ENCODE results near the gene DYRK1A. TPM values are rescaled to one million over a fixed set of nuclear protein-coding genes. Genes with fewer than 3 reads are reported as not detected.

The DYRK1A gene
- total RNA-seq, 2 experiments from 2014 or later: 51.1 to 76.9 TPM

- H3K4me3 Mint-ChIP-seq: no peak overlapping the region
- H3K9me3 Mint-ChIP-seq (ENCODE audit: low read depth): peaks cover 8% of the 10 kb centered on the region
- DNase-seq: no peak
- intact Hi-C loops (cut with DNase I, micrococcal nuclease): loop anchor here in 1 of 2 experiments (2.0 kb wide), 1 partner anchor 14 kb away; no protein-coding TSS in a partner anchor
- no peak overlapping the region for H3K27ac Mint-ChIP-seq
- POLR2A ChIA-PET: interaction anchor here (1.1 kb wide), 1 partner anchor 11 kb away, joined by 7 read pairs; no protein-coding TSS in a partner anchor
- no peaks in the 10 kb centered on the region for H3K27me3 Mint-ChIP-seq
- H3K36me3 Mint-ChIP-seq (ENCODE audit: low read depth): peaks cover 30% of the 10 kb centered on the region
- peaks cover 85% of the 10 kb centered on the region for H3K4me1 Mint-ChIP-seq
- ATAC-seq: peak; percentile 47
- CTCF ChIA-PET: interaction anchor here (0.6 to 2.9 kb wide), 5 partner anchors 12 to 265 kb away, joined by 3 to 10 read pairs (median 4); no protein-coding TSS in a partner anchor
These were observed 18.7 kb downstream of the DYRK1A start for GRCh38 chr21:37385179-37385765.

GRCh38 chr21:37386151-37386550, 19.6 kb downstream of the DYRK1A start:
- no peak for ATAC-seq
- ChIA-PET POLR2A (interaction anchor here (0.6 to 0.7 kb wide), 2 partner anchors 9 to 12 kb away, joined by 3 to 7 read pairs; no protein-coding TSS in a partner anchor), CTCF (interaction anchor here (0.6 to 2.9 kb wide), 4 partner anchors 13 to 1249 kb away, joined by 3 to 10 read pairs (median 4); no protein-coding TSS in a partner anchor)
- intact Hi-C loops (cut with DNase I, micrococcal nuclease): no loop called here
- Mint-ChIP-seq H3K4me3 (no peak overlapping the region), H3K36me3 (ENCODE audit: low read depth) (peaks cover 26% of the 10 kb centered on the region), H3K27me3 (no peaks in the 10 kb centered on the region), H3K27ac (no peak overlapping the region), H3K4me1 (peaks cover 85% of the 10 kb centered on the region), H3K9me3 (ENCODE audit: low read depth) (peaks cover 8% of the 10 kb centered on the region)
- no peak for DNase-seq

DNA sequence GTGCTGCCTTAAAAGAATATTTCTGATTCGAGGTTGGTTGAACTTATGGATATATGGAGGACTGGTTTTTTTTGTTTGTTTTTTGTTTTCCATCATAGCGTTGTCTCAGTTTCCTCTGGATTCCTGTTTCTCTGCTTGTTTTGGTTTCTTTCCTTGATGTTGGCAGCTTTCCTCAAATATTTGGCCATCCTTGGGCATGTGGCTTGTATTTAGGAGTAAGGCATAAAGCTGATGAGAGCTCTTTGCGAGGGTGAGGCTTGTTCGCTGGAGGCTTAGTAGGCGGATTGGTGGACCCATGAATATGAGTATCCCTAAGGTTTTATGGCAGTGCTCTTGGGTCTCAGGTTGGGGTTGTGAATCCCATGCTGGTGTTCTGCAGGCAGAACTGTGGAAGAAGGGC, 22.9 kb downstream of the DYRK1A start:
- Mint-ChIP-seq H3K9me3 (ENCODE audit: low read depth) (no peaks in the 10 kb centered on the region), H3K4me3 (no peak overlapping the region), H3K36me3 (ENCODE audit: low read depth) (peaks cover 13% of the 10 kb centered on the region), H3K27me3 (no peaks in the 10 kb centered on the region), H3K27ac (no peak overlapping the region), H3K4me1 (peaks cover 87% of the 10 kb centered on the region)
- ATAC-seq (no peak), DNase-seq (no peak)
- intact Hi-C loops (cut with DNase I, micrococcal nuclease): no loop called here
- POLR2A ChIA-PET: interaction anchor here (0.6 kb wide), 1 partner anchor 14 kb away, joined by 3 read pairs; no protein-coding TSS in a partner anchor
- CTCF ChIA-PET: interaction anchor here (1.2 to 1.6 kb wide), 2 partner anchors 12 to 74 kb away, joined by 3 to 5 read pairs; no protein-coding TSS in a partner anchor

DNA sequence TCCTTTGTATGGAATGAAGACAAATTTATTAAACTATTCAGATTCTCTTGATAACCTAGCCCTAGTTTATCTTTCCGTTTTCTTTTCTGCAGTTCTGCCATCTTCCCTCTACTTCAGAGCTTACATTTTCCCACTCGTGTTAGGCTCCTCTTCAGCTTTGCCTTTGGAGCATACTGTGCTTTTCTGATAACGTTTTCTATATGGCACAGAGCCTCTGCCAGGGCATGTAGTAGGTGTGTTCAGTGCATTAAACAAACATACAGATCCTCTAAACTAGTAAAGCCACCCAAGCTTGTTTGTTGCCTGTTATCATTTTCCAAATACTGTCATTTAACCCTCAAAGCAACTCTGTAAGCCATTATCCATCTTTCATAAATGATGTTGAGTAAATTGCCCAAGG, 25.1 kb downstream of the DYRK1A start:
- peaks cover 85% of the 10 kb centered on the region for H3K4me1 Mint-ChIP-seq
- H3K4me3 Mint-ChIP-seq: no peak overlapping the region
- peaks cover 18% of the 10 kb centered on the region for H3K36me3 Mint-ChIP-seq (ENCODE audit: low read depth)
- H3K27ac Mint-ChIP-seq: no peak overlapping the region
- no peaks in the 10 kb centered on the region for H3K9me3 Mint-ChIP-seq (ENCODE audit: low read depth)
- no peaks in the 10 kb centered on the region for H3K27me3 Mint-ChIP-seq
- intact Hi-C loops (cut with DNase I, micrococcal nuclease): no loop called here
- POLR2A ChIA-PET: no interaction called here
- DNase-seq (no peak), ATAC-seq (no peak)
- CTCF ChIA-PET: interaction anchor here (1.0 to 1.3 kb wide), 2 partner anchors 41 to 72 kb away, joined by 3 to 5 read pairs; no protein-coding TSS in a partner anchor

DNA sequence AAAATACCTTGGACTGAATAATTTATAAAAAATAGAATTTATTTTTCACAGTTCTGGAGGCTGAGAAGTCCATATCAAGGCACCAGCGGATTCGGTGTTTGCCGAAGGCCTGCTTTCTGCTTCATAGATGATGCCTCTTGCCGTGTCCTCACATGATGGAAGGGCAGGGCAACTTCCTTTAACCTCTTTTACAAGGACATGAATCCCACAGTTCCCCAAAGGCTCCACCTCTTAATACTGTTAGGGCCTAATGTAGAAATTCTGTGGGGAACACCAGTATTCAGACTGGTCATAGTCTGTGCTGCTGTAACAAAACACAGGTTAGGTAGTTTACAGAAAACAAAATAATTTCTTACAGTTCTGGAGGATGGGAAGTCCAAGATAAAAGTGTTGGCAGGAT, 25.9 kb downstream of the DYRK1A start:
- CTCF ChIA-PET: interaction anchor here (1.0 kb wide), 1 partner anchor 40 kb away, joined by 3 read pairs; no protein-coding TSS in a partner anchor
- H3K9me3 Mint-ChIP-seq (ENCODE audit: low read depth): no peaks in the 10 kb centered on the region
- no peak for DNase-seq
- intact Hi-C loops (cut with DNase I, micrococcal nuclease): no loop called here
- H3K27ac Mint-ChIP-seq: peak overlapping the region; percentile 20
- H3K4me1 Mint-ChIP-seq: peaks cover 86% of the 10 kb centered on the region
- ATAC-seq: no peak
- peaks cover 18% of the 10 kb centered on the region for H3K36me3 Mint-ChIP-seq (ENCODE audit: low read depth)
- no peak overlapping the region for H3K4me3 Mint-ChIP-seq
- POLR2A ChIA-PET: interaction anchor here (0.6 kb wide), 1 partner anchor 87 kb away, joined by 7 read pairs; no protein-coding TSS in a partner anchor
- no peaks in the 10 kb centered on the region for H3K27me3 Mint-ChIP-seq

DNA sequence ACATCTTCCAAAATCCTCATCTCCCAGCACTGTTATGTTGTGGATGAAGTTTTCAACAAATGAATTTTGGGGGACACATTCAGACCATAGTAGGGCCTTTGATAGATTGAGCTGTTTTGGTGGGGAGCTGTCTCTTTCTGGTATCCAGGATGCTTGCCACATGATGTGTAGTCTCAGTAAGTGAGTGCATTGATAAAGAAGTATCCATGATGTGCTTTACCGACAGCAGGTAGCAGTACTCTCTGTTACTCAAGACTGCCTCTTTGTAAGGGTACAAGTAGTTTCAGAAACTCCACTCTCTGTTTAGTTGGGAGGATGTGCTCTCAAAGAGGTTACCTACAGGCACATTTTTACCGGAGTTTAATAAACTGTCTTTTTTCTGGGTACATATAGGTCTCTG, 26.5 kb downstream of the DYRK1A start:
- POLR2A ChIA-PET: interaction anchor here (0.6 kb wide), 2 partner anchors 15 to 86 kb away, joined by 3 to 7 read pairs; no protein-coding TSS in a partner anchor

GRCh38 chr21:37393786-37394185, 27.2 kb downstream of the DYRK1A start:
- peaks cover 86% of the 10 kb centered on the region for H3K4me1 Mint-ChIP-seq
- no peaks in the 10 kb centered on the region for H3K9me3 Mint-ChIP-seq (ENCODE audit: low read depth)
- intact Hi-C loops (cut with DNase I, micrococcal nuclease): no loop called here
- no peak for ATAC-seq
- no peaks in the 10 kb centered on the region for H3K27me3 Mint-ChIP-seq
- no peak for DNase-seq
- H3K27ac Mint-ChIP-seq: no peak overlapping the region
- POLR2A ChIA-PET: no interaction called here
- H3K4me3 Mint-ChIP-seq: no peak overlapping the region
- peaks cover 15% of the 10 kb centered on the region for H3K36me3 Mint-ChIP-seq (ENCODE audit: low read depth)
- CTCF ChIA-PET: no interaction called here

More for the DNA sequence above, 26.5 kb downstream of the DYRK1A start:
- Mint-ChIP-seq H3K27me3 (no peaks in the 10 kb centered on the region), H3K27ac (peak overlapping the region; percentile 38), H3K36me3 (ENCODE audit: low read depth) (peaks cover 15% of the 10 kb centered on the region), H3K4me3 (no peak overlapping the region), H3K4me1 (peaks cover 84% of the 10 kb centered on the region), H3K9me3 (ENCODE audit: low read depth) (no peaks in the 10 kb centered on the region)
- intact Hi-C loops (cut with DNase I, micrococcal nuclease): no loop called here
- CTCF ChIA-PET: no interaction called here
- DNase-seq (no peak), ATAC-seq (peak; percentile 59)

GRCh38 chr21:37395961-37396360, 29.4 kb downstream of the DYRK1A start:
- ATAC-seq (no peak), DNase-seq (no peak)
- Mint-ChIP-seq H3K27me3 (no peaks in the 10 kb centered on the region), H3K4me1 (peaks cover 86% of the 10 kb centered on the region), H3K36me3 (ENCODE audit: low read depth) (peaks cover 16% of the 10 kb centered on the region), H3K9me3 (ENCODE audit: low read depth) (no peaks in the 10 kb centered on the region), H3K4me3 (no peak overlapping the region), H3K27ac (no peak overlapping the region)
- intact Hi-C loops (cut with DNase I, micrococcal nuclease): no loop called here
- POLR2A ChIA-PET: no interaction called here
- CTCF ChIA-PET: no interaction called here

- no peak overlapping the region for H3K27ac Mint-ChIP-seq
- ChIA-PET POLR2A (no interaction called here), CTCF (interaction anchor here (1.1 kb wide), 1 partner anchor 23 kb away, joined by 3 read pairs; no protein-coding TSS in a partner anchor)
- no peaks in the 10 kb centered on the region for H3K9me3 Mint-ChIP-seq (ENCODE audit: low read depth)
- DNase-seq (no peak), ATAC-seq (peak; percentile 52)
- intact Hi-C loops (cut with DNase I, micrococcal nuclease): no loop called here
- H3K27me3 Mint-ChIP-seq: no peaks in the 10 kb centered on the region
- peaks cover 85% of the 10 kb centered on the region for H3K4me1 Mint-ChIP-seq
- H3K36me3 Mint-ChIP-seq (ENCODE audit: low read depth): peaks cover 19% of the 10 kb centered on the region
- H3K4me3 Mint-ChIP-seq: no peak overlapping the region
These were observed 30.3 kb downstream of the DYRK1A start for GRCh38 chr21:37396855-37397254.

DNA sequence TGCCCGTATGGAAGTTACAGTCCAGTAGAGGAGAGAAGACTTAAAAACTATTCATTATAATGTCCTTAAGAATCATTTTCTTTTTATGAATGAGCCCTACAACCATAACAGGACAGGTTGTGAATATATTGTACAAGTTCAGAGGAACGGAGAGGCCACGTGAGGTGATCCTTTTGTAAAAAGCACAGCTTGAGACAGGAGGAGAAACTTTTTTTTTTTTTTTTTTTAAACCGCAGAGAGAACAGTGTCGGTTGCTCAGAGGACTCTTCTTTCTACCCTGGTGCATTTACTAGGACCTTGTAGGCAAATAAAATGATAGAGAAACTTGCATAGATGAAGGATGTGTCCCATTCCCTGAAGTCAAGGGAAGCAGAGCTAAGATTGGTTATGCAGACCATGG, 32.1 kb downstream of the DYRK1A start:
- DNase-seq (peak; percentile 32), ATAC-seq (peak; percentile 66)
- Mint-ChIP-seq H3K4me3 (no peak overlapping the region), H3K27ac (peak overlapping the region; percentile 14), H3K4me1 (peaks cover 84% of the 10 kb centered on the region), H3K27me3 (no peaks in the 10 kb centered on the region), H3K9me3 (ENCODE audit: low read depth) (peaks cover 8% of the 10 kb centered on the region), H3K36me3 (ENCODE audit: low read depth) (peaks cover 24% of the 10 kb centered on the region)
- ChIA-PET CTCF (interaction anchor here (1.0 kb wide), 1 partner anchor 14 kb away, joined by 4 read pairs; no protein-coding TSS in a partner anchor), POLR2A (no interaction called here)
- intact Hi-C loops (cut with DNase I, micrococcal nuclease): no loop called here

DNA sequence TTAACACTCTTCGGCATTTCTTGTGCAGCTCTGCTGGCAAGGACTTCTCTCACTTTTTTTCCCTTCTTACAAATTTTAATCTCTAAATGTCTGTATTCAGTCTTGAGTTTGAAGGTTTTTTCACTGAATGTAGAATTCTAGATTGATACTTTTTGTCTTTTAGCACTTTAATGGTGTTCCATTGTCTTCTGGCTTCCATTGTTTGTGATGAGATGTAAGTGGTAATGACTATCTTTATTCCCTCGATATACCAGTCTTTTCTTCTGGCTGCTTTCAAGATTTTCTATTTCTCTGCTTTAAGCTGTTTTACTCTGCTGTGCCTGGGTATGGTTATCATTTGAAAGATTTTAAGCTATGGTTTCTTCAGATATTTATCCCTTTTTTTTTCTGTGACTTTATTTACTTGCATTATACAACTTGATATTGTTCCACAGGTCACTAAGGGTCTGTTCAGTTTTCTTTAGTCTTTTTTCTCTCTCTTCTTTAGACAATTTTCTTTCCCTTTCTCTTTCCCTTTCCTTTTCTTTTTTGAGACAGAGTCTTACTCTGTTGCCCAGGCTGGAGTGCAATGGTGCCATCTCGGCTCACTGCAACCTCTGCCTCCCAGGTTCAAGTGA, 35.8 kb downstream of the DYRK1A start:
- peaks cover 10% of the 10 kb centered on the region for H3K9me3 Mint-ChIP-seq (ENCODE audit: low read depth)
- ChIA-PET CTCF (interaction anchor here (0.8 to 1.1 kb wide), 3 partner anchors 29 to 132 kb away, joined by 3 to 4 read pairs (median 3); no protein-coding TSS in a partner anchor), POLR2A (interaction anchor here (0.6 kb wide), 1 partner anchor 161 kb away, joined by 3 read pairs; no protein-coding TSS in a partner anchor)
- no peak for ATAC-seq
- H3K27ac Mint-ChIP-seq: peak overlapping the region; percentile 22
- intact Hi-C loops (cut with DNase I, micrococcal nuclease): no loop called here
- no peak overlapping the region for H3K4me3 Mint-ChIP-seq
- H3K27me3 Mint-ChIP-seq: no peaks in the 10 kb centered on the region
- peaks cover 86% of the 10 kb centered on the region for H3K4me1 Mint-ChIP-seq
- DNase-seq: no peak
- H3K36me3 Mint-ChIP-seq (ENCODE audit: low read depth): peaks cover 21% of the 10 kb centered on the region

Measured in activated CD4-positive, alpha-beta T cell treated with anti-CD3 and anti-CD28 coated beads for 36 hours (primary cell).